GM21526 (cell line): ENCODE measurements around the gene RAB20.
"Not testable (repeated sequence)": the region's sequence is repeated elsewhere in the genome, so short reads cannot be mapped to it uniquely, and the experiment has no call there.

ENCODE experiments used
- ATAC-seq: cut with Tn5 transposase; IDR thresholded peaks from one replicate; pipeline ENCODE4 v1.9.1; 2021; ENCODE audit warnings: moderate library complexity; ENCODE audit not compliant: unreplicated experiment, low FRiP score

Gene RAB20

GRCh38 chr13:110576070-110576394, 14.5 kb upstream of the RAB20 start:
- ATAC-seq, result no peak

- peak; percentile 77 for ATAC-seq
Measured at GRCh38 chr13:110575322-110576069, 14.0 kb upstream of the RAB20 start.

DNA sequence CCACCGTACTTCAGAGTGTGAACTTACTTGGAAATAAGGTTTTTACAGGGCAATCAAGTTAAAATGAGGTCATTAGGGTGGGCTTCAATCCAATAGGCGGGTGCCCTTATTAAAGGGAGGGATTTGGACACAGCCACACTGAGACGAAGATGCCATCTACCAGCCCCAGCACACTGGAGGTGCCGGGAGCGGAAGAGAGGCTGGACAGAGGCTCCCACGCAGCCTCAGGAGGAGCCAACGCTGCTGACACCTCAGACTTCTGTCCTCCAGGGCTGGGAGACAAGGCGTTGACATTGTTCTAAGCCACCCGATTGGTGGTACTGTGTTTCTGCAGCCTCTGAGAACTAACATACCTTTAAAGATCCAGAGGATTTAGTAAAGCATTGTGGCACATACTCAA, 12.6 kb upstream of the RAB20 start:
- no peak for ATAC-seq

- no peak for ATAC-seq
Measured at GRCh38 chr13:110572778-110573118, 11.2 kb upstream of the RAB20 start.

DNA sequence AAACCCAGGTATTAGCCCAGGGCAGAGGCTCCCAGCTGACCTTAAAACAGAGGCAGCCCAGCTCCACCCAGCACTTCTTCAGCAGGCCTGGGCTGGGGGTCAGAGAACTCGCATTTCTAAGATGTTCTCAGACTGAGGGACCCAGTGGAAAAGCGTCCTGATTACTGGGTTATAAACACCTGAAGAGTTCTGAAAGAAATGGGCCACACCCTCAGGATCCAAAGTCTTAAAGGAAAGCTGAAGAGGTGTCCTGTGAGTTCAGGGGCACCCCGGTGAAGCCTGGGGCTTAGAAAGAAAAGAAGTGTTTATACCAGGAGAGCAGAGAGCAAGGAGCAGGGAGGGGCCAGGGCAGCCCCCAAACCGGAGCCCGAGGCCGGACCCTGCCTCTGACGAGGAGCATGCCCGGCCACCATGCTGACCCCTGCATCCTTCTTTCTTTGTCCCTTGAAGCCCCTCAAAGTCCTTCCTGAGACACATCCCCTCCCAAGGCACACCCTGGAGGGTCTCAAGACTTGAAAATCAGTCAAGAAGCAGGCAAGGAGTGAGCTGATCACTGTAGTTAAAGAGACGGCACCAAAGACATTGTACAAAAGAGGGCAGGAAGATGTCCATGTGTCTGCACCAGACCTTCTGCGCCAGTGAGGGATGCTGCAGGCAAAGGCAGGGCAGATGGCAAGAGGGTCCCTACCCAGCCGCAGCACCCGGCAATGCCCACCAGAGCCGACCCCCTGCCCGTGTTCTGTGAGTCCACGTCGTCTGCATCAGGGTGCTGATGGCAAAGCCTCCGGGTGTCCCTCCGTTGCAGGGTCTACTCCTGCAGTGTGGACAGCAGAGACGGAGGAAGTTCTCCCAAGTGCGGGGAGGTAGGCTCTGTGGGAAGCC, 10.6 kb upstream of the RAB20 start:
- ATAC-seq, result no peak

GRCh38 chr13:110570886-110571285, 9.4 kb upstream of the RAB20 start:
- no peak for ATAC-seq

- ATAC-seq, result not testable (repeated sequence)
Measured at GRCh38 chr13:110569962-110570361, 8.4 kb upstream of the RAB20 start.

GRCh38 chr13:110568612-110569011, 7.1 kb upstream of the RAB20 start:
- ATAC-seq, result no peak

GRCh38 chr13:110566171-110566570, 4.6 kb upstream of the RAB20 start:
- ATAC-seq, result no peak

DNA sequence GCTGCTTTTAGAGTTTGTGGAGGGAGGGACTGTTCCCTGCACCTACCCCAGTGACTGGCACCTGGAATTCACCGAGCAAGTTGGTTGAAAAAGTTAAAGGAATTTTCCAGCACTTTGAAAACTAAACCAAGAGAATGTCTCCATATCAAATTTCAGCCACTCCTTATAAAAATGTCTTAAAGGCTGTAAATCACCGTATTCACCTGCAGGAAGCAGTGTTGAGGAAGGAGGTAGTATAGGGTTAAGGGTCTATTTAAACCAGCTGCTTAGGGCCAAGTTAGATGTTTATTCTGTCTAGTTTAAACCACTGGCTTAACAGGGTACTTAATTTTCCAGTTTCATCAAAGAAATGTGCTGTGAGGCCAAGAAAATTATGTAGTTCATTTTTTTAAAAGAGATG, 3.8 kb upstream of the RAB20 start:
- ATAC-seq, result no peak

DNA sequence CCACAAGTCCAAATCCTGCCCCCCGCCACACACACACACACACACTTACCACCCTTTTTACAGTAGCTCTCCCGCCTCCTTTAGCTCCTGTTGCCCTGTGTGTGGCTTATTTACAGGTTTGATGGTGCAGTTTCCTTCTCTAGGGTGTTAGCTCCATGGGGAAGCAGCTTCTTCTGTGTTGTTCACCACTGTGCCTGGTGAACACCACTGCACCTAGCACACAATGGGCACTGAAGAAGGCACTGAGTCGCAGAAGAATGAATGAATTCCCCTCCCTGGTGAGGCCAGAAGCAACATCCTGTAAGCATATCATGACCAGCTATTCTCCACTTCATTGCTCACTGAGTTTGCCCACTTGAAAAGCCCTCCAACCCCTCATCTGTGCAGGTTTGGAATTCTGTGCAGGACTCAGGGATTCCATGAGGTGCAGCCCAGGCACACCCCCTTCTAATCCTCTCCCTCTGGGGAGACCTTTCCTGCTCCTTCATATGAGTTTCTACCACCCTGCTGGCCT, 3.0 kb upstream of the RAB20 start:
- no peak for ATAC-seq

DNA sequence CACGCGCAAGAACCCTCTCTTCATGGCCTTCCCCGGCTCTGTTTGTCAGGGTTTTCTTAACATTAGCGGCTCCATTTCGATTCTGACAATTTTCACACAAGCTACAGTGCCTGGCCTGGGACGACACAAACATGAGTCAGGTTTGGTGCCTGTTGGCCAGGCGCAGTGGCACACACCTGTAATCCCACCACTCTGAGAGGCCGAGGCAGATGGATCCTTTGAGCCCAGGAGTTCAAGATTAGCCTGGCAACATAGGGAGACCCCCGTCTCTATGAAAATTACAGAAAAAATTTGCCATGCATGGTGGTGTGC, 1.9 kb upstream of the RAB20 start:
- ATAC-seq, result no peak

- no peak for ATAC-seq
Measured at GRCh38 chr13:110562696-110563462, 1.4 kb upstream of the RAB20 start.

DNA sequence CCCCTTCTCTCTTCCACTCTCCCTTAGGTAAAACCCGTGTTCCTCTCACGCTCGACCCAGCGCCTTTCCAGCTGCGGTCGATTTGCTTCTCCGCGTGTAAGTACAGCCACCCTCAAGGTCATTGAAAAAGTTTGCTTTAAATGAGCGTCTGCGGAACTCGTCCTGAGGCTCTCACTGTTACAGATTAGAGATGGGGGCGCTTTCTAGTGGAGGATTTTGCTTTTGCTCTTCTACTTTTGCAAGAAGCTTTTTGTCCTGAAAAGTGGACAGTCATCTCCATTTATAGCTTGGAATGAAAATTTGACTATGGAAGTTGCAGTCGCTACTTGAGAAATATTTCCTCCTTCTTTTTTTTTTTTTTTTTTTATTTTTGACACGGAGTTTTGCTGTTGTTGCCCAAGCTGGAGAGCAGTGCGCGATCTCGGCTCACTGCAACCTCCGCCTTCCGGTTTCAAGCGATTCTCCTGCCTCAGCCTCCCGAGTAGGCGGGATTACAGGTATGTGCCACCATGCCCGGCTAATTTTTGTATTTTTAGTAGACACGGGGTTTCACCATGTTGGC, 595 bp upstream of the RAB20 start:
- no peak for ATAC-seq

DNA sequence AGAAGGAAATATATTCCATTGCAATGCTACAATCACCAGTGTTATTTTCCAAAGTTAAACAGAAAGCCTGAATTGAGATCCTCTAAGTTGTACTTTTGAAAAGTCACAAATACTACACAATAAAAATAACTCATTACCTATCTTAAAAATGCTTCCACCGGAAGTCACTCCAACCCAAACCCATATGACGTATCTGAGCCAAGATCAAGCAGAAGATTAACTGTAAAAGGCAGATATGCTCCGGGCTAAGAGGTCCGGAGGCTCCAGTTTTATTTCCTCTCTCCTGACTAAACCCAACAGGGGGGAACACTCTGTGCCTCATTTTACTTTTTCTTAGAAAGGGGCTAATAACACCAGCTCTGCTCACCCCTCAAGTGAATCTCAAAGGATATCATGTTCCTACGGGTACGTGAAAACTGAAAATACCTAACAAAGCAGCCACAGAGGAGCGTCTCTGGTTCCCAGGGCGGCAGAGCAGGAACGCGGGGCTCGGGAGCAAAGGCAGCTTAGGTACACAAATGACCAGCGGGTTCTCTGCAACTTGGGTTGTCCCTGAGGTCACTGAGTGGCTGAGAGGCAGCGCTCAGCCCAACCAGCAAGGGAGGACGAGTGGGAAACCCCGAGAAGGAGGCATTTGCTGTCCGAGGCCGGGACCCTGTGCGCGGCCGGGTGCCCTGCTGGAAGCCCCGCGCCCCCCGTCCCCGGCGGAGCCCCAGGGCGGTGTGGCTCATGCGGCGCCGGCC, 750 bp downstream of the RAB20 start:
- no peak for ATAC-seq

GRCh38 chr13:110559986-110560385, 1.5 kb downstream of the RAB20 start:
- ATAC-seq, result no peak

- no peak for ATAC-seq
Measured at GRCh38 chr13:110559429-110559943, 2.0 kb downstream of the RAB20 start.

DNA sequence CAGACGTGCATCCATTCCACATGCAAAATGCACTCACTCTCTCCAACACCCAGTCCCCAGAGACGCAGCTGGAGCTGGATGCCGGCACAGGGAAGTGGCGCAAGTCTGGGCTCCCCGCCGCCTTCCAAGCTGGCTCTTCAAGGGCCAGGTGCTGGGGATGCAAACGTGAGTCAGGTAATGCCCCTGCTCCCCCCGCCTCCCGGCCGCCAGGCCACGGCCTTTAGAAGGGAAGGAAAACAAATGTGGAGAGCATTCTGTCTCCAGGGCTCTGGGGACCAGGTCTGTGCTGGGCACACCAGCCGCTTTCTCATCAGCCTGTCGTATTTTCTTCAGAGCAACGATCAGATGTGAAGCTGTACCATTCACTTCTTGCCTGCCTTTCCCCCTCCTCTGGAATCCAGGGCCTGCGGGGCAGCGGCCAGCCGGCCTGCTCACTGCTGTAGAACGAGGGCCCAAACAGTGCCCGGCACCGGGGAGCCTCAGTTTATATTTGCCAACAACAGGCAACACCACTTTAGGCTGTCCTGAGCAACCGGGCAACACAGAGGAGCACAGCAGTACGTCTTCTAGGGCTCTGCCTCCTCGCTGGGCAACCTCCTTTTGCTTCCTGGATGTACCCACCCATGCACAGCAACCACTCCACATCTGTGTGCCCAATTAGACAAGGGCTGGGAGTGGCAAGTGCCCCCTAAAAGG, 3.8 kb downstream of the RAB20 start:
- ATAC-seq, result no peak

DNA sequence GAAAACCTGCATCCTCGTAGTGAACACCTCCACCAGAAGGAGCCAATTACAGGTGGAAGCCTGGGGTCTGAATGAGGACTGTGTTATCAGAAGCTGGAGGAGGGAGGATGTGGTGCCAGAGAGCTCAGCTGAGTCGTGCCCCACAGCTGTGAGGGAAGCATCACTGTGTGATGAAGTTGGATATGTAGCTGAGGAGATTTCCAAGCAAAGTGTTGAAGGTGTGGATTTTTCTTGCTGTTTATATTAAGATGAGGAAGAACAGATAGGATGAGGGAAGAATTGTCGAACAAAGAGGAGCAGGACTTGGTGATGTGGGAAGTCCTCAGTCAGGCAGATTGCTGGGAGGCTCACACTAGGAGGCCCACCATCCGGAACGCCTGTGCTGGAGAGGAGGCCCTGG, 4.4 kb downstream of the RAB20 start:
- ATAC-seq, result no peak

GRCh38 chr13:110556224-110556606, 5.3 kb downstream of the RAB20 start:
- no peak for ATAC-seq
